GM23338 (cell line): Measurements from ENCODE around the gene THADA. TPM values are rescaled to one million over a fixed set of nuclear protein-coding genes. Genes with fewer than 3 reads are reported as not detected.
A peak's percentile ranks its signal among the peaks of the same experiment; 100 is the strongest.

Experiments used
- ATAC-seq: fragments of 200-7000 bp; cut with Tn5 transposase; 3 replicates; pipeline ENCODE4 v1.9.1; 2020
- DNase-seq: peaks from one replicate; pipeline ENCODE4 v3.0.0-alpha.2; 2015; ENCODE audit warnings: low spot score
- H2AFZ ChIP-seq: fragments of 200-600 bp; sonication (generic); 2 replicates; pipeline ENCODE4 v1.8.0; 2016; ENCODE audit warnings: antibody characterized with exemption, mild to moderate bottlenecking, moderate library complexity
- H3F3A ChIP-seq: fragments of 200-600 bp; sonication (generic); replicated peaks from 2 replicates; pipeline ENCODE4 v1.8.0; 2017; ENCODE audit warnings: antibody characterized with exemption, mixed run types, low read depth
- H3K27ac ChIP-seq: fragments of 200-600 bp; sonication (generic); 2 replicates; pipeline ENCODE4 v1.6.1; 2016; ENCODE audit warnings: low read depth
- H3K27me3 ChIP-seq: fragments of 200-600 bp; sonication (generic); 2 replicates; pipeline ENCODE4 v1.8.0; 2016; ENCODE audit warnings: mild to moderate bottlenecking, mixed run types, moderate library complexity; ENCODE audit not compliant: insufficient read depth
- H3K36me3 ChIP-seq: fragments of 200-600 bp; sonication (generic); 2 replicates; pipeline ENCODE4 v1.8.0; 2016; ENCODE audit warnings: mild to moderate bottlenecking; ENCODE audit not compliant: insufficient read depth
- H3K4me1 ChIP-seq: fragments of 200-600 bp; sonication (generic); 2 replicates; pipeline ENCODE4 v1.8.0; 2016; ENCODE audit warnings: mild to moderate bottlenecking, moderate library complexity; ENCODE audit not compliant: insufficient read depth
- H3K4me2 ChIP-seq: fragments of 200-600 bp; sonication (generic); 2 replicates; pipeline ENCODE4 v1.7.1; 2017; ENCODE audit warnings: mixed run types
- H3K4me3 ChIP-seq: fragments of 200-600 bp; sonication (generic); 2 replicates; pipeline ENCODE4 v1.6.1; 2016; ENCODE audit warnings: mixed run types
- H3K79me2 ChIP-seq: fragments of 200-600 bp; sonication (generic); replicated peaks from 2 replicates; pipeline ENCODE4 v1.8.0; 2017; ENCODE audit warnings: mild to moderate bottlenecking; ENCODE audit not compliant: insufficient read depth
- H3K9me2 ChIP-seq: fragments of 200-600 bp; sonication (generic); 2 replicates; pipeline ENCODE4 v1.8.0; 2017; ENCODE audit not compliant: insufficient read depth
- H4K20me1 ChIP-seq: fragments of 200-600 bp; sonication (generic); replicated peaks from 2 replicates; pipeline ENCODE4 v1.8.0; 2017; ENCODE audit warnings: mild to moderate bottlenecking; ENCODE audit not compliant: insufficient read depth
- H3K27ac Mint-ChIP-seq: 2 replicates; pipeline ENCODE4 v1.8.0; 2020; ENCODE audit warnings: inconsistent platforms, mild to moderate bottlenecking, moderate library complexity, mixed read lengths
- H3K27me3 Mint-ChIP-seq: 3 replicates; pipeline ENCODE4 v1.8.0; 2022; ENCODE audit warnings: low read depth, mild to moderate bottlenecking, moderate library complexity, mixed read lengths, inconsistent platforms; ENCODE audit not compliant: insufficient read depth, poor library complexity
- H3K36me3 Mint-ChIP-seq: 3 replicates; pipeline ENCODE4 v1.8.0; 2021; ENCODE audit warnings: low read depth, mild to moderate bottlenecking, inconsistent platforms, moderate library complexity, mixed read lengths
- H3K4me1 Mint-ChIP-seq: 3 replicates; pipeline ENCODE4 v1.8.0; 2020; ENCODE audit warnings: mild to moderate bottlenecking, inconsistent platforms, mixed read lengths
- H3K4me3 Mint-ChIP-seq: 3 replicates; pipeline ENCODE4 v1.8.0; 2021; ENCODE audit warnings: moderate library complexity, mild to moderate bottlenecking, inconsistent platforms, mixed read lengths
- H3K9me3 Mint-ChIP-seq: 3 replicates; pipeline ENCODE4 v1.8.0; 2020; ENCODE audit warnings: moderate library complexity, mild to moderate bottlenecking, inconsistent platforms, mixed read lengths
- CREB1 ChIP-seq: fragments of 250-450 bp; sonication (Bioruptor Pico); IDR thresholded peaks from 2 replicates; pipeline ENCODE4 v1.5.0; 2020; ENCODE audit warnings: low read depth, mild to moderate bottlenecking, moderate library complexity
- EZH2 ChIP-seq: fragments of 200-600 bp; sonication (generic); IDR thresholded peaks from one replicate; pipeline ENCODE4 v1.8.0; 2017; ENCODE audit warnings: antibody characterized with exemption, mild to moderate bottlenecking, low read depth; ENCODE audit not compliant: unreplicated experiment
- EZH2phosphoT487 ChIP-seq: fragments of 200-600 bp; sonication (generic); IDR thresholded peaks from one replicate; pipeline ENCODE4 v1.8.1; 2018; ENCODE audit warnings: antibody characterized with exemption; ENCODE audit not compliant: unreplicated experiment
- JUNB ChIP-seq: IDR thresholded peaks from one replicate; pipeline ENCODE4 v1.6.1; 2016; ENCODE audit warnings: antibody characterized with exemption; ENCODE audit not compliant: unreplicated experiment
- NANOG ChIP-seq: IDR thresholded peaks from 2 replicates; pipeline ENCODE4 v1.6.1; 2016; ENCODE audit warnings: antibody characterized with exemption, borderline replicate concordance
- POLR2AphosphoS5 ChIP-seq: IDR thresholded peaks from 2 replicates; pipeline ENCODE4 v1.6.1; 2016; ENCODE audit warnings: antibody characterized with exemption, low read depth
- ZNF114 ChIP-seq: fragments of 250-450 bp; sonication (Bioruptor Pico); IDR thresholded peaks from 2 replicates; pipeline ENCODE4 v1.5.0; 2020; ENCODE audit warnings: mild to moderate bottlenecking, moderate library complexity
- polyA plus RNA-seq: library from polyadenylated mRNA; unstranded; fragments of >200 nt; fragmentation: Nextera tagmentation; extraction: Ambion mirVana; gene quantifications from 2 replicates; pipeline ENCODE4 v1.2.1, GENCODE V29; 2016
- total RNA-seq: library from RNA; depleted of rRNA; stranded (reverse); fragments of >200 nt; shearing (Covaris generic); gene quantifications from 2 replicates; pipeline ENCODE4 v1.2.3, GENCODE V29; 2014
- TF ChIP-seq, protein P1 (sequence below): fragments of 250-450 bp; sonication (Bioruptor Pico); IDR thresholded peaks from 2 replicates; pipeline ENCODE4 v1.5.0; 2020; ENCODE audit warnings: mild to moderate bottlenecking, moderate library complexity
- TF ChIP-seq, protein P2 (sequence below), 2 experiments: fragments of 200-600 bp in 1 of 2; sonication (generic) in 1 of 2; conservative IDR thresholded peaks; 2 replicates each; pipeline versions ENCODE4 v1.5.1 to v1.6.1; 2016 to 2017; ENCODE audit warnings: antibody characterized with exemption in 2 of 2, low read depth in 2 of 2, mild to moderate bottlenecking in 2 of 2, moderate library complexity in 1 of 2

The THADA gene
- total and polyA plus RNA-seq, 2 experiments from 2014 or later: 17.0 to 30.7 TPM

DNA sequence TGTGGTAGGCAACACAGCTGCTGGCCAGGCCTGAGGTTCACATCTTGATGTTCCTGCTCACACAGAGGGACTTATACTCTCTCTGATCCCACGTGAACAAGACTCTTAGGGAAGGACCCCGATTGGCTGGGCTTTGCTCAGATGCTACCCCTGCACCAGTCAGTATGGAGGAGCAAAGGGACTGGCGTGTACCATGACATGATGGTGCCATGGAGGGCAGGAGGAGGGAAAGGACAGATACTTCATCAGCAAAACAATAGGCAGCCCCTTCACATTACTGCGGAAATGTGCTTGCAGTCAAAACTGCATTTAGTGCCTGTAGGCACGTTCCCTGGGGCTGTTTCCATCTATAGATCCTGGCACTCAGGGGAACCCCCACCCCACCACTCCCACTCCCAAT, 412.1 kb downstream of the THADA start (continued):
- TF ChIP-seq EZH2phosphoT487: no peak
- no peak for TF ChIP-seq ZNF114 (CRISPR knock-in tag)
- TF ChIP-seq CREB1 (CRISPR knock-in tag): no peak
- TF ChIP-seq EZH2: no peak
- TF ChIP-seq, protein P1, sequence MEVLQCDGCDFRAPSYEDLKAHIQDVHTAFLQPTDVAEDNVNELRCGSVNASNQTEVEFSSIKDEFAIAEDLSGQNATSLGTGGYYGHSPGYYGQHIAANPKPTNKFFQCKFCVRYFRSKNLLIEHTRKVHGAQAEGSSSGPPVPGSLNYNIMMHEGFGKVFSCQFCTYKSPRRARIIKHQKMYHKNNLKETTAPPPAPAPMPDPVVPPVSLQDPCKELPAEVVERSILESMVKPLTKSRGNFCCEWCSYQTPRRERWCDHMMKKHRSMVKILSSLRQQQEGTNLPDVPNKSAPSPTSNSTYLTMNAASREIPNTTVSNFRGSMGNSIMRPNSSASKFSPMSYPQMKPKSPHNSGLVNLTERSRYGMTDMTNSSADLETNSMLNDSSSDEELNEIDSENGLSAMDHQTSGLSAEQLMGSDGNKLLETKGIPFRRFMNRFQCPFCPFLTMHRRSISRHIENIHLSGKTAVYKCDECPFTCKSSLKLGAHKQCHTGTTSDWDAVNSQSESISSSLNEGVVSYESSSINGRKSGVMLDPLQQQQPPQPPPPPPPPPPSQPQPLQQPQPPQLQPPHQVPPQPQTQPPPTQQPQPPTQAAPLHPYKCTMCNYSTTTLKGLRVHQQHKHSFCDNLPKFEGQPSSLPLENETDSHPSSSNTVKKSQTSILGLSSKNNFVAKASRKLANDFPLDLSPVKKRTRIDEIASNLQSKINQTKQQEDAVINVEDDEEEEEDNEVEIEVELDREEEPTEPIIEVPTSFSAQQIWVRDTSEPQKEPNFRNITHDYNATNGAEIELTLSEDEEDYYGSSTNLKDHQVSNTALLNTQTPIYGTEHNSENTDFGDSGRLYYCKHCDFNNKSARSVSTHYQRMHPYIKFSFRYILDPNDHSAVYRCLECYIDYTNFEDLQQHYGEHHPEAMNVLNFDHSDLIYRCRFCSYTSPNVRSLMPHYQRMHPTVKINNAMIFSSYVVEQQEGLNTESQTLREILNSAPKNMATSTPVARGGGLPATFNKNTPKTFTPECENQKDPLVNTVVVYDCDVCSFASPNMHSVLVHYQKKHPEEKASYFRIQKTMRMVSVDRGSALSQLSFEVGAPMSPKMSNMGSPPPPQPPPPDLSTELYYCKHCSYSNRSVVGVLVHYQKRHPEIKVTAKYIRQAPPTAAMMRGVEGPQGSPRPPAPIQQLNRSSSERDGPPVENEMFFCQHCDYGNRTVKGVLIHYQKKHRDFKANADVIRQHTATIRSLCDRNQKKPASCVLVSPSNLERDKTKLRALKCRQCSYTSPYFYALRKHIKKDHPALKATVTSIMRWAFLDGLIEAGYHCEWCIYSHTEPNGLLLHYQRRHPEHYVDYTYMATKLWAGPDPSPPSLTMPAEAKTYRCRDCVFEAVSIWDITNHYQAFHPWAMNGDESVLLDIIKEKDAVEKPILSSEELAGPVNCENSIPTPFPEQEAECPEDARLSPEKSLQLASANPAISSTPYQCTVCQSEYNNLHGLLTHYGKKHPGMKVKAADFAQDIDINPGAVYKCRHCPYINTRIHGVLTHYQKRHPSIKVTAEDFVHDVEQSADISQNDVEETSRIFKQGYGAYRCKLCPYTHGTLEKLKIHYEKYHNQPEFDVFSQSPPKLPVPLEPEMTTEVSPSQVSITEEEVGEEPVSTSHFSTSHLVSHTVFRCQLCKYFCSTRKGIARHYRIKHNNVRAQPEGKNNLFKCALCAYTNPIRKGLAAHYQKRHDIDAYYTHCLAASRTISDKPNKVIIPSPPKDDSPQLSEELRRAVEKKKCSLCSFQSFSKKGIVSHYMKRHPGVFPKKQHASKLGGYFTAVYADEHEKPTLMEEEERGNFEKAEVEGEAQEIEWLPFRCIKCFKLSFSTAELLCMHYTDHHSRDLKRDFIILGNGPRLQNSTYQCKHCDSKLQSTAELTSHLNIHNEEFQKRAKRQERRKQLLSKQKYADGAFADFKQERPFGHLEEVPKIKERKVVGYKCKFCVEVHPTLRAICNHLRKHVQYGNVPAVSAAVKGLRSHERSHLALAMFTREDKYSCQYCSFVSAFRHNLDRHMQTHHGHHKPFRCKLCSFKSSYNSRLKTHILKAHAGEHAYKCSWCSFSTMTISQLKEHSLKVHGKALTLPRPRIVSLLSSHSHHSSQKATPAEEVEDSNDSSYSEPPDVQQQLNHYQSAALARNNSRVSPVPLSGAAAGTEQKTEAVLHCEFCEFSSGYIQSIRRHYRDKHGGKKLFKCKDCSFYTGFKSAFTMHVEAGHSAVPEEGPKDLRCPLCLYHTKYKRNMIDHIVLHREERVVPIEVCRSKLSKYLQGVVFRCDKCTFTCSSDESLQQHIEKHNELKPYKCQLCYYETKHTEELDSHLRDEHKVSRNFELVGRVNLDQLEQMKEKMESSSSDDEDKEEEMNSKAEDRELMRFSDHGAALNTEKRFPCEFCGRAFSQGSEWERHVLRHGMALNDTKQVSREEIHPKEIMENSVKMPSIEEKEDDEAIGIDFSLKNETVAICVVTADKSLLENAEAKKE: no peak
- TF ChIP-seq NANOG: no peak
- no peak for TF ChIP-seq JUNB

DNA sequence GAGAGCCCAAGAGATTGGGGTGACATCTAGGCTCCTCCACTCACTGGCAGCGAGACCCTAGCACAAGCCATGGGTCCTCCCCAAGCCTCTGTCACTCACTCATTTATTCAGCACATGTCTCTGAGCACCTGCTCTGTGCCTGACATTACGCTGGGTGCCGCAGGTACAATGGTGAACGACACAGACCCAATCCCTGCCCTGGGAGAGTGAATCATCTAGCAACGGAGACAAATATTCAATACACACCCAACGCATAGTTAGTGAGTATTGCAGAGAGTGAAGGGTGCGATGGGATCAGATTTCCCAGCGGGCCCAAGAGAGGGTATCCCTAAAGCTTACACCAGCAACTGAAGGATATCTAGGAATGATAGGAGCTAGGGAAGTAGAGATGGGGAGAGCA, 414.9 kb downstream of the THADA start:
- Histone ChIP-seq H3K36me3 (no peaks in the 10 kb centered on the region), H3K27me3 (no peaks in the 10 kb centered on the region), H3K4me2 (peak overlapping the region; percentile 63; the same call in 1 of the 2 replicates), H3K4me3 (no peak overlapping the region), H4K20me1 (no peaks in the 10 kb centered on the region), H3K27ac (no peak overlapping the region), H3K4me1 (peaks cover 32% of the 10 kb centered on the region), H3K9me2 (0 out of 2 replicates have a peak, but pooled peaks cover 5% of the 10 kb centered on the region), H3F3A (peaks cover 9% of the 10 kb centered on the region; the same call in 1 of the 2 replicates), H3K79me2 (no peaks in the 10 kb centered on the region), H2AFZ (0 out of 2 replicates have a peak overlapping the region, but pooled peaks have one; percentile 63)
- DNase-seq (no peak), ATAC-seq (no peak)
- peaks cover 54% of the 10 kb centered on the region for H3K4me1 Mint-ChIP-seq
- H3K27me3 Mint-ChIP-seq: peaks cover 19% of the 10 kb centered on the region
- peaks cover 4% of the 10 kb centered on the region; the same call in 2 of the 3 replicates for H3K36me3 Mint-ChIP-seq
- H3K4me3 Mint-ChIP-seq: no peak overlapping the region; the same call in 2 of the 3 replicates
- peaks cover 8% of the 10 kb centered on the region; the same call in 2 of the 3 replicates for H3K9me3 Mint-ChIP-seq
- peak overlapping the region; percentile 91 for H3K27ac Mint-ChIP-seq
- TF ChIP-seq NANOG (no peak), EZH2 (no peak), POLR2AphosphoS5 (no peak)
- TF ChIP-seq, protein P2, sequence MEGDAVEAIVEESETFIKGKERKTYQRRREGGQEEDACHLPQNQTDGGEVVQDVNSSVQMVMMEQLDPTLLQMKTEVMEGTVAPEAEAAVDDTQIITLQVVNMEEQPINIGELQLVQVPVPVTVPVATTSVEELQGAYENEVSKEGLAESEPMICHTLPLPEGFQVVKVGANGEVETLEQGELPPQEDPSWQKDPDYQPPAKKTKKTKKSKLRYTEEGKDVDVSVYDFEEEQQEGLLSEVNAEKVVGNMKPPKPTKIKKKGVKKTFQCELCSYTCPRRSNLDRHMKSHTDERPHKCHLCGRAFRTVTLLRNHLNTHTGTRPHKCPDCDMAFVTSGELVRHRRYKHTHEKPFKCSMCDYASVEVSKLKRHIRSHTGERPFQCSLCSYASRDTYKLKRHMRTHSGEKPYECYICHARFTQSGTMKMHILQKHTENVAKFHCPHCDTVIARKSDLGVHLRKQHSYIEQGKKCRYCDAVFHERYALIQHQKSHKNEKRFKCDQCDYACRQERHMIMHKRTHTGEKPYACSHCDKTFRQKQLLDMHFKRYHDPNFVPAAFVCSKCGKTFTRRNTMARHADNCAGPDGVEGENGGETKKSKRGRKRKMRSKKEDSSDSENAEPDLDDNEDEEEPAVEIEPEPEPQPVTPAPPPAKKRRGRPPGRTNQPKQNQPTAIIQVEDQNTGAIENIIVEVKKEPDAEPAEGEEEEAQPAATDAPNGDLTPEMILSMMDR (conservative IDR thresholded peaks at IDR 0.05; ENCODE audit: low read depth in 2 of 2): no peak
